Neuronal stem cell (in vitro differentiated cells): ENCODE measurements around the gene HS3ST5.

Source experiments
- DNase-seq: peaks from one replicate; pipeline ENCODE4 v3.0.0-alpha.2; 2013; ENCODE audit warnings: low spot score
- H2AFZ ChIP-seq: one replicate; pipeline ENCODE4 v1.6.1; 2013; ENCODE audit warnings: mild to moderate bottlenecking, low read length, inconsistent platforms
- H2AK5ac ChIP-seq: 2 replicates; pipeline ENCODE4 v1.6.1; 2013; ENCODE audit warnings: low read depth, mild to moderate bottlenecking, inconsistent platforms, low read length, moderate library complexity, mixed read lengths
- H2BK120ac ChIP-seq: 2 replicates; pipeline ENCODE4 v1.6.1; 2013; ENCODE audit warnings: low read depth, mild to moderate bottlenecking, inconsistent platforms, low read length, moderate library complexity, mixed read lengths
- H2BK12ac ChIP-seq: one replicate; pipeline ENCODE4 v1.6.1; 2013; ENCODE audit warnings: low read length, inconsistent platforms
- H2BK15ac ChIP-seq: 2 replicates; pipeline ENCODE4 v1.6.1; 2013; ENCODE audit warnings: mild to moderate bottlenecking, low read length, inconsistent platforms, mixed read lengths
- H2BK5ac ChIP-seq: one replicate; pipeline ENCODE4 v1.6.1; 2013; ENCODE audit warnings: inconsistent platforms, mild to moderate bottlenecking, low read length, moderate library complexity
- H3K14ac ChIP-seq: one replicate; pipeline ENCODE4 v1.6.1; 2013; ENCODE audit warnings: low read length, inconsistent platforms
- H3K18ac ChIP-seq: 2 replicates; pipeline ENCODE4 v1.6.1; 2013; ENCODE audit warnings: low read length, inconsistent platforms
- H3K23ac ChIP-seq: 2 replicates; pipeline ENCODE4 v1.6.1; 2013; ENCODE audit warnings: low read depth, mild to moderate bottlenecking, mixed read lengths, low read length, inconsistent platforms; ENCODE audit not compliant: poor library complexity
- H3K27ac ChIP-seq: replicated peaks from 3 replicates; pipeline ENCODE4 v1.5.1; 2013; ENCODE audit warnings: low read length, inconsistent platforms
- H3K27me3 ChIP-seq, 3 experiments: 2 replicates each; pipeline ENCODE4 v1.6.1; 2013; ENCODE audit warnings: low read length in 3 of 3, mild to moderate bottlenecking in 2 of 3, inconsistent platforms in 1 of 3, low read depth in 1 of 3, mixed read lengths in 1 of 3, moderate library complexity in 1 of 3; ENCODE audit not compliant: control insufficient read depth in 3 of 3, insufficient read depth in 3 of 3
- H3K36me3 ChIP-seq, 2 donors: replicated peaks in 1 of 2; 2 replicates each; pipeline ENCODE4 v1.6.1; 2013; ENCODE audit warnings: low read length in 2 of 2; ENCODE audit not compliant: control insufficient read depth in 2 of 2, insufficient read depth in 2 of 2
- H3K4ac ChIP-seq: 2 replicates; pipeline ENCODE4 v1.6.1; 2013; ENCODE audit warnings: inconsistent platforms, mild to moderate bottlenecking, low read length, moderate library complexity
- H3K4me1 ChIP-seq, 2 donors: 1 replicate in 1 of 2; 2 replicates in 1 of 2; pipeline ENCODE4 v1.6.1; 2013; ENCODE audit warnings: low read length in 2 of 2, low read depth in 1 of 2; ENCODE audit not compliant: control insufficient read depth in 2 of 2, insufficient read depth in 1 of 2
- H3K4me2 ChIP-seq: one replicate; pipeline ENCODE4 v1.6.1; 2013; ENCODE audit warnings: mild to moderate bottlenecking, low read length, inconsistent platforms; ENCODE audit not compliant: insufficient read depth, poor library complexity, severe bottlenecking
- H3K4me3 ChIP-seq, 2 donors: 2 replicates each; pipeline ENCODE4 v1.5.1; 2013; ENCODE audit warnings: low read length in 2 of 2, mild to moderate bottlenecking in 2 of 2, inconsistent platforms in 1 of 2, moderate library complexity in 1 of 2
- H3K79me1 ChIP-seq: one replicate; pipeline ENCODE4 v1.6.1; 2013; ENCODE audit warnings: low read depth, mild to moderate bottlenecking, inconsistent platforms, low read length, moderate library complexity
- H3K9ac ChIP-seq: one replicate; pipeline ENCODE4 v1.6.1; 2013; ENCODE audit warnings: mild to moderate bottlenecking, low read depth, low read length, inconsistent platforms; ENCODE audit not compliant: poor library complexity
- H3K9me3 ChIP-seq, 2 donors: replicated peaks in 1 of 2; 2 replicates each; pipeline versions ENCODE3 to v1.6.1; 2013; ENCODE audit warnings: low read length in 2 of 2, mild to moderate bottlenecking in 2 of 2, inconsistent platforms in 1 of 2, low read depth in 1 of 2, mixed read lengths in 1 of 2, moderate library complexity in 1 of 2; ENCODE audit not compliant: control insufficient read depth in 2 of 2, insufficient read depth in 1 of 2
- H4K8ac ChIP-seq: one replicate; pipeline ENCODE4 v1.6.1; 2013; ENCODE audit warnings: low read depth, mild to moderate bottlenecking, inconsistent platforms, low read length, moderate library complexity
- H4K91ac ChIP-seq: one replicate; pipeline ENCODE4 v1.6.1; 2013; ENCODE audit warnings: low read length, low read depth, mild to moderate bottlenecking, inconsistent platforms; ENCODE audit not compliant: poor library complexity
- WGBS, 2 donors: extraction: QIAGEN DNeasy Blood & Tissue Kit; methylation state at CpG; one replicate each; pipeline ENCODE4 v1.1.7; 2013; ENCODE audit warnings: missing lambda C conversion rate in 2 of 2, mixed read lengths in 1 of 2; ENCODE audit not compliant: insufficient read length in 2 of 2, insufficient replicate concordance in 1 of 2; ENCODE audit errors: extremely low coverage in 2 of 2; 5-methylcytosine and 5-hydroxymethylcytosine counted together

The HS3ST5 gene

GRCh38 chr6:114281496-114281895 is 61.3 kb downstream of the HS3ST5 start:
- no CpG with 5 or more reads among the region's 3 CpGs for WGBS, 2 donors
- DNase-seq: no peak
- H2BK15ac ChIP-seq: no peak overlapping the region
- peaks cover 6 to 17% of the 10 kb centered on the region in 2 donors for H3K4me1 ChIP-seq
- H3K79me1 ChIP-seq: no peaks in the 10 kb centered on the region
- H3K9ac ChIP-seq: no peak overlapping the region
- H3K36me3 ChIP-seq: no peaks in the 10 kb centered on the region
- no peak overlapping the region for H3K4me3 ChIP-seq
- H2AK5ac ChIP-seq: no peak overlapping the region
- no peaks in the 10 kb centered on the region for H3K9me3 ChIP-seq
- H4K91ac ChIP-seq: no peak overlapping the region
- H2BK120ac ChIP-seq: no peak overlapping the region
- H3K18ac ChIP-seq: no peak overlapping the region
- no peak overlapping the region for H2BK12ac ChIP-seq
- H3K4me2 ChIP-seq: no peak overlapping the region
- H2BK5ac ChIP-seq: no peak overlapping the region
- no peak overlapping the region for H3K14ac ChIP-seq
- H3K23ac ChIP-seq: no peak overlapping the region
- no peak overlapping the region for H3K27ac ChIP-seq
- no peak overlapping the region for H3K4ac ChIP-seq
- no peaks in the 10 kb centered on the region for H3K27me3 ChIP-seq
- H4K8ac ChIP-seq: no peak overlapping the region
- H2AFZ ChIP-seq: peak overlapping the region; percentile 3

- no peaks in the 10 kb centered on the region for H3K36me3 ChIP-seq
- no peak overlapping the region for H2AFZ ChIP-seq
- no peak overlapping the region for H3K9ac ChIP-seq
- no peaks in the 10 kb centered on the region for H3K27me3 ChIP-seq
- H4K91ac ChIP-seq: no peak overlapping the region
- DNase-seq: no peak
- no peak overlapping the region for H3K23ac ChIP-seq
- no peak overlapping the region for H3K14ac ChIP-seq
- no peak overlapping the region for H2BK5ac ChIP-seq
- WGBS, 2 donors: no CpG with 5 or more reads among the region's 7 CpGs
- no peak overlapping the region for H3K4me2 ChIP-seq
- H3K79me1 ChIP-seq: no peaks in the 10 kb centered on the region
- H2AK5ac ChIP-seq: no peak overlapping the region
- no peak overlapping the region for H2BK120ac ChIP-seq
- no peak overlapping the region for H2BK12ac ChIP-seq
- H3K4ac ChIP-seq: no peak overlapping the region
- H2BK15ac ChIP-seq: no peak overlapping the region
- H3K18ac ChIP-seq: no peak overlapping the region
- no peak overlapping the region for H3K4me3 ChIP-seq
- H3K9me3 ChIP-seq: no peaks in the 10 kb centered on the region
- no peak overlapping the region for H4K8ac ChIP-seq
- H3K4me1 ChIP-seq: peaks cover 6 to 17% of the 10 kb centered on the region in 2 donors
- H3K27ac ChIP-seq: no peak overlapping the region
These were observed 62.4 kb downstream of the HS3ST5 start for GRCh38 chr6:114280239-114280982.

GRCh38 chr6:114277220-114277619 is 65.6 kb downstream of the HS3ST5 start:
- H2BK5ac ChIP-seq: no peak overlapping the region
- no peak overlapping the region for H3K14ac ChIP-seq
- no peak overlapping the region for H2BK120ac ChIP-seq
- no peak overlapping the region for H4K91ac ChIP-seq
- no peak overlapping the region for H3K4me2 ChIP-seq
- no peaks in the 10 kb centered on the region for H3K9me3 ChIP-seq
- H3K4ac ChIP-seq: no peak overlapping the region
- H3K27me3 ChIP-seq: no peaks in the 10 kb centered on the region
- H3K27ac ChIP-seq: no peak overlapping the region
- H2AK5ac ChIP-seq: no peak overlapping the region
- H3K23ac ChIP-seq: no peak overlapping the region
- H3K18ac ChIP-seq: no peak overlapping the region
- no peak for DNase-seq
- H3K36me3 ChIP-seq: no peaks in the 10 kb centered on the region
- H3K9ac ChIP-seq: no peak overlapping the region
- no peak overlapping the region for H3K4me3 ChIP-seq
- peaks cover 7 to 14% of the 10 kb centered on the region in 2 donors for H3K4me1 ChIP-seq
- no peak overlapping the region for H4K8ac ChIP-seq
- no peak overlapping the region for H2AFZ ChIP-seq
- no peaks in the 10 kb centered on the region for H3K79me1 ChIP-seq
- no peak overlapping the region for H2BK15ac ChIP-seq
- no peak overlapping the region for H2BK12ac ChIP-seq
- no CpG with 5 or more reads among the region's 2 CpGs for WGBS, 2 donors

- no peaks in the 10 kb centered on the region for H3K36me3 ChIP-seq
- no peak overlapping the region for H4K8ac ChIP-seq
- no peak overlapping the region for H2AK5ac ChIP-seq
- H2BK120ac ChIP-seq: no peak overlapping the region
- DNase-seq: no peak
- H2BK15ac ChIP-seq: no peak overlapping the region
- no peak overlapping the region for H3K9ac ChIP-seq
- no peak overlapping the region for H3K23ac ChIP-seq
- H3K79me1 ChIP-seq: no peaks in the 10 kb centered on the region
- no peak overlapping the region for H2BK5ac ChIP-seq
- H3K4me1 ChIP-seq: peaks cover 6 to 10% of the 10 kb centered on the region in 2 donors
- no CpG with 5 or more reads among the region's 2 CpGs for WGBS, 2 donors
- H3K9me3 ChIP-seq: no peaks in the 10 kb centered on the region
- H2BK12ac ChIP-seq: no peak overlapping the region
- no peaks in the 10 kb centered on the region for H3K27me3 ChIP-seq
- H3K4me3 ChIP-seq: no peak overlapping the region
- no peak overlapping the region for H4K91ac ChIP-seq
- H3K27ac ChIP-seq: no peak overlapping the region
- H3K18ac ChIP-seq: no peak overlapping the region
- H3K4ac ChIP-seq: no peak overlapping the region
- H2AFZ ChIP-seq: no peak overlapping the region
- H3K4me2 ChIP-seq: no peak overlapping the region
- no peak overlapping the region for H3K14ac ChIP-seq
These were observed 66.0 kb downstream of the HS3ST5 start for GRCh38 chr6:114276783-114277182.
